ENCODE results near the gene MRGPRF. TPM values are rescaled to one million over a fixed set of nuclear protein-coding genes. Genes with fewer than 3 reads are reported as not detected.

MRGPRF gene
- total and polyA plus RNA-seq, 2 of the 8 experiments (the other 6 are each of a cell fraction or from before 2014, with no cell fraction given): 7.5 to 11.0 TPM

DNA sequence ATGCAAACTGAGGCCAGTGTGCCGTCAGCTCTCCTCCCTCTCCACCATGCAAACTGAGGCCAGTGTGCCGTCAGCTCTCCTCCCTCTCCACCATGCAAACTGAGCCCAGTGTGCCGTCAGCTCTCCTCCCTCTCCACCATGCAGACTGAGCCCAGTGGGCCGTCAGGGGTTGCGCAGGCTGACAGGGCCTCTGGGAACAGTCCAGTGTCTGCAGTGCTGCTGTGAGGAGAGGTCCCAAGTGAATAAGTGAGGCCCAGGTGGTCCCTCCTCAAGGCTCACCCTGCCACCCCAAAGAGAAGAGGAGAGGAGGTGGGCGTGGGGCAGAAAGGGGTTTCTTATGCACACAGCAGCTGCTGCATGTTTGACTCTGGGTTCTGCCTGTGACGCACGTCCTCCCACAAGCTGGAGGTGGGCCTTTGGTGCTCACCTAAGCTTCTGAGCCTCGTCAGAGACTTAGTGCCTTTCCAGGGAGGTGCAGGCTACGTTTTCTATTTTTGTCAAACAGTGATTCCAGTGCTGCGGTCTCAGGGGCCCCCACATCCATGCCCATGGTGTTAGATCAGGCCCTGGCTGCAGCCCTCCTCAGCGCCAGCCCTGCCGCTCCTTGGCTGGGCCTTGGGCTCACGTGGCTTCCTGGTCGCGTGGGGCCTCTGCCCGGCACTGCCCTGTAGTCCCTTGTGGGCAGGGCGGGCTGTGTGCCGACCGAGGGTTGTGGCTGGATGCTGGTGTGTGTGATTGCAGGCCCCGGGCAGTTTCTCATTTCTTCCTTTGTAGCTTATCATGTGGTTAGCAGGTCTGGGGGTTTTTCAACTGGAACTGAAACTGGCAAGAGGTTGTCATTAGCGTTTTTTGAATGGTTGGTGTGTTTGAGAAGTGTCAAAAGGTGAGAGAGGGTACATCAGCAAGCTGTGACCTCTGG is 42.8 kb upstream of the MRGPRF start (continued):
- TF ChIP-seq SRF (IDR thresholded peaks at IDR 0.05; ENCODE audit: low read depth, low read length): no peak
- TF ChIP-seq RBBP5 (IDR thresholded peaks at IDR 0.05; ENCODE audit: borderline replicate concordance, low read depth, low read length): no peak
- no peak for TF ChIP-seq TBP (IDR thresholded peaks at IDR 0.05; ENCODE audit: low read depth, low read length)
- TF ChIP-seq RNF2 (IDR thresholded peaks at IDR 0.05; ENCODE audit: borderline replicate concordance, low read depth, low read length, missing control alignments, poor library complexity, severe bottlenecking): no peak
- TF ChIP-seq CBX8 (IDR thresholded peaks at IDR 0.05; ENCODE audit: borderline replicate concordance, low read depth, low read length): no peak

All from H1 (cell line).